ENCODE data around the gene BSND.

DNA sequence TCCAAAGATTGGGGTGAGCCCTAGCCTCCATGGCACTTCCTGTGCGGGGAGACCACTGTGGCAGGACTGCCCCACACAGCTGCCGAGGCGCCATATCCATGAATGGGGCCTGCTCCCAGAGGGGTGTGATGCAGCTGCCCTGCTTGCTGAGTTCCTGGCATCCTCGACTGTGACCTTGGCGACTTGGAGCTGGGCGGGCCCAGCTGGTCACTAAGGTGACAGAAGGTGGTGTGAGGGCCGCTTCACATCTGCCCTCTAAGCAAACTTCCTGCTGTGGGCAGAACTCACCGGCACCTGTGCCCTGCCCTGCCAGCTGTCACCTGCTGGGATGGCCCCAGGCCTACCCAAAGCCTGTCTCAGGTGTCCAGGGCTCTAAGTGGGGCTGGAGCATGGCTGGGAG, 9.3 kb upstream of the BSND start:
- TF ChIP-seq, protein P1, sequence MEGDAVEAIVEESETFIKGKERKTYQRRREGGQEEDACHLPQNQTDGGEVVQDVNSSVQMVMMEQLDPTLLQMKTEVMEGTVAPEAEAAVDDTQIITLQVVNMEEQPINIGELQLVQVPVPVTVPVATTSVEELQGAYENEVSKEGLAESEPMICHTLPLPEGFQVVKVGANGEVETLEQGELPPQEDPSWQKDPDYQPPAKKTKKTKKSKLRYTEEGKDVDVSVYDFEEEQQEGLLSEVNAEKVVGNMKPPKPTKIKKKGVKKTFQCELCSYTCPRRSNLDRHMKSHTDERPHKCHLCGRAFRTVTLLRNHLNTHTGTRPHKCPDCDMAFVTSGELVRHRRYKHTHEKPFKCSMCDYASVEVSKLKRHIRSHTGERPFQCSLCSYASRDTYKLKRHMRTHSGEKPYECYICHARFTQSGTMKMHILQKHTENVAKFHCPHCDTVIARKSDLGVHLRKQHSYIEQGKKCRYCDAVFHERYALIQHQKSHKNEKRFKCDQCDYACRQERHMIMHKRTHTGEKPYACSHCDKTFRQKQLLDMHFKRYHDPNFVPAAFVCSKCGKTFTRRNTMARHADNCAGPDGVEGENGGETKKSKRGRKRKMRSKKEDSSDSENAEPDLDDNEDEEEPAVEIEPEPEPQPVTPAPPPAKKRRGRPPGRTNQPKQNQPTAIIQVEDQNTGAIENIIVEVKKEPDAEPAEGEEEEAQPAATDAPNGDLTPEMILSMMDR (IDR thresholded peaks at IDR 0.05): no peak
- TF ChIP-seq POLR2A (IDR thresholded peaks at IDR 0.05): no peak
